GM19467 (cell line): Measurements from ENCODE around the gene ARRB1.
"Not testable (repeated sequence)": the region's sequence is repeated elsewhere in the genome, so short reads cannot be mapped to it uniquely, and the experiment has no call there.

Experiments
- ATAC-seq: cut with Tn5 transposase; IDR thresholded peaks from one replicate; pipeline ENCODE4 v1.9.1; 2021; ENCODE audit warnings: mild to moderate bottlenecking, moderate library complexity; ENCODE audit not compliant: unreplicated experiment

ARRB1 gene

DNA sequence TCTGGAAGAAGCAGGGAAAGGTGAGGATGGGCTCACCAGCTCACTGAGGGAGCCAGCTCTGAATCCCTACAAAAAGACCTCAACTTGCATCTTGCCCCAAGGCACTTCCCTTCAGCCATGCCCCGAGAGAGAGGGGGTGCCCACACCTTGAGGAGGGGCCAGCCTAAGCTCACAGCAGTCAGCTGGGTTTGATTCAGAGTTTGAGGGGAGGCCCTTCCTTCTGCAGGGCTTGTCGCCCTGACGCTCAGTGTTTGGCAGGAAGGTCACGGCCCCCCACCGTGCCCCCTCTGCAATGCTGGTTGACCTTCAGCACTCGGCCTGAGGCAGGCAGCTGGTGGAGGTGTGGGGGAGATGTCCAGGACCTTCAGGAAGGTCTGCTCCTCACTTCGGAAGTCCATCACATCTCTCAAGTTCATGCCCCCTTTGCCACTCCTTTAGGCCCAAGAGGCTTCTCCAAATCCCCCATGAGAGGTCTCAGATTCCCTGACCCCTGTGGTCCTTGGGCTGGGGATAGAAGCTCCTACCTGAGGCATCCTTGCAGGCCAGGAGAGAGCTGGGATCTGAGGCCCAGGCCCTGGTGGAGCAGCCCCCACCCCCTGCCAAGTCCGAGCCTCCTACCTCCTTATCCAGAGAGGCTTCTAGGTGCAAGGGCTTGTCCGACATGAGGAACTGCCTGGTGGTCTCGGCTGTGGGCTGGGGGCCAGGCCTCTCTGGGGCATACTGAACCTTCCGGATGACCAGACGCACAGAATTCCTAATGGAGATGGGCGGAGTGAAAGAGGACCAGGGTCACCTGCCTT, 73.3 kb downstream of the ARRB1 start:
- no peak for ATAC-seq

DNA sequence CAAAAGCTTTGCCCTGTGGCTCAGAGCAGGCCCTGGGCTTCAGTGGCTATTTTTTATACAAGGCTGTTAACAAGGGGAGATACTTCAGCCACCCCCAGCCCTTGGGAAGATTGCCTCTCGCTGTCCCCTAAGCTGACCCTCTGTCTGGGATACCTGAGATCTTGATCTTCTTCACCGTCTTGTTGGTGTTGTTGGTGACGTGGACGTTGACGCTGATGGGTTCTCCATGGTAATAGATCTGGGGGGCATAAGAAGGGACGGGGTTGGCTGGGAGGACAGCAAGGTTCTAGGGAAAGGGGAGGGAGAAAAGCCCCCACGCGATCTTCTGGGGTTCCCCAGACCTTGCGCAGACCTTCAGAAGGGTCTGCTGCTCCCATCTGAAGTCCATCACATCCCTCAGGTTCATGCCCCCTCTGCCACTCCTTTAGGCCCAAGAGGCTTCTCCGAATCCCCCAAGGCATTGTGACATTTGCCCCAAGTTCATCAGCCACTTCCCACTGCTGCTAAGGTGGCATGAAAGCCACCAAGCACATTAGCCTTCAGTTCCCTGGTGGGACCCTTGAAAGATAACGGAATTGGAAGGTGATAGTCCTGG, 74.2 kb downstream of the ARRB1 start:
- no peak for ATAC-seq

DNA sequence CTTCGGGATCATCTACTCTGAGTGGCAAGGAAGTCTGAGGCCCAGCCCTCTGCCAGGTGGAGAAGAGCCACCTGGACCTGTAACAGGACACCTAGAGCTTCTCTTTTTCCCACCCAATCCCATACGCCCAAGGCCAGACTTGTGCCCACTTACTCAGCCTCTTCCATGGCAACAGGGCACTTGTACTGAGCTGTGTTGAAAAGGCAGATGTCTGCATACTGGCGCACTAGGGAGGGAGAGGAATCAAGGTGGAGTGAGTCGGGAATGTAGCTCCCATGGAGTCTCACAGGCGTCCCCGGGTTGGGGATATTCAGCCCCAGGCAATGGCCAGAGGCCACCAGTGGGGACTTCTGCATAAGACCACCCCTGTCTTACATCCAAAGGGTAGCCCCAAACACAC, 74.8 kb downstream of the ARRB1 start:
- no peak for ATAC-seq

GRCh38 chr11:75276186-75276585, 75.3 kb downstream of the ARRB1 start:
- no peak for ATAC-seq

DNA sequence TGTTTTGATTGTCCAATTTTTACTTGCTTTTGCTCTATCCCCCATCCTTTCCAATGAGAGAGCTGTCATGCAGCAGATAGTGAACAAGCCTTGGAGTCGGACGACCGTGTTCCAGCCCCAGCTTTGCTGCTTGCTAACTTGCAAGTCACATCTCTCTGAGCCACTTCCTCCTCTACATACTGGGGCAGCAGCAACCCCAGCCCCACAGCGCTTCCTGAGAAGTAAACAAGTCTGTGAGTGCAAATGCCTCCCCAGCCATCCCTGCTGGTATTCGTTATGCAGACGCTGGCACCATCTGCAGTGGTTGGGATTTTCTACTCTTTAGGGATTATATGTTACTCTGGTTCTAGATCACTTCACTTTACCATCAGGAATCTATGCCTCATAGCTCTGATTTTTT, 75.9 kb downstream of the ARRB1 start:
- ATAC-seq = no peak

DNA sequence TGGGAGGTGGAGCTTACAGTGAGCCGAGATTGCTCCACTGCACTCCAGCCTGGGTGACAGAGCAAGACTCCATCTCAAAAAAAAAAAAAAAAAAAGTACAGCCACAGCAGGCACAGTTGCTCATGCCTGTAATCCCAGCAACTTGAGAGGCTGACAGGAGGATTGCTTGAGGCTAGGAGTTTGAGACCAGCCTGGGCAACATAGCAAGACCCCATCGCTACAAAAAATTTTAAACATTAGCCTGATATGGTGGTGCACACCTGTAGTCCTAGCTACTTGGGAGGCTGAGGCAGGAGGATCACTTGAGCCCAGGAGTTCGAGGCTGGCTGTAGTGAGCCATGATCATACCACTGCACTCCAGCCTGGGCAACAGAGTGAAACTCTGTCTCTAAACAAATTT, 76.7 kb downstream of the ARRB1 start:
- ATAC-seq = not testable (repeated sequence)

GRCh38 chr11:75273411-75274391, 77.8 kb downstream of the ARRB1 start:
- ATAC-seq = no peak

DNA sequence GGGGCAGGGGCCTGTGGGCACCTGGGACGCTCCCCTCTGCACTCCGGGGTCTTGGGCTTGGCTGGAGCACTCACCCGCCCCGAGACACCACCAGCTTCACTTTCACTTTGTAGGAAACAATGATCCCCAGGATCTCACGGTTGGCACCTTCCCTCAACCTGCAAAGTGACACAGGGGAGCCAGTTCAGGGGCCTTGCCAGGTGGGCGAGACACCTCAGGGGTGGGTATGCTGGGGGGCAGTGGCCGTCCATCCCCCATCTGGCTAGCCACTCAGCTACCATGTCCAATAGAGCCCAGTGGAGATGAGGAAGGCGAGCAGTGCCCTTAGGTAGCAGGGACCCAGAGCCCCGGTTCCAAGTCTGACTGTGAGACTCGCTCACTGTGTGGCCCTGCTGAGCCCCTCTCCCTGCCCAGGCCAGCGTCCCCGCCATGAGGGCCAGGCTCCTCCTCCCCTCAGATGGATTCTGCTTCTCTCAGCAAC, 78.6 kb downstream of the ARRB1 start:
- ATAC-seq = no peak

DNA sequence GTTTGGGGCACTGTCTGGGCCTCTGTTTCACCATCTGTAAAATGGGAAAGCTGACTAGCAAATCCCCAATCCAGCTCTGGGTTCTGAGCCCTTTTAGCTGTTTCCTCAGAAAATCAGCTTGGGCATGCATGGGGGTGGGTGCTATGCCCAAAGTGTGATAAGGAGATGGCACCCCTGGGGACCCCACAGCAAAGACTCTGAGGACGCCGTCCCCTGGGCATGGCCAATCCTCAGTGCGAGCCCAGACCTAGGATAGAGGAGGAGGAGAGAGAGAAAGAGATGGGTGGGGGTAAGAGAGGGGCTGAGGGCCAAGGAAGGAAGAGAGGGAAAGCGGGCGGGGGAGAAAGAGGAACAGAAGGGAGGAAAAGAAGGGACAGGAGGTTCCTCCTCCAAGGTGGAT, 79.1 kb downstream of the ARRB1 start:
- ATAC-seq = no peak

DNA sequence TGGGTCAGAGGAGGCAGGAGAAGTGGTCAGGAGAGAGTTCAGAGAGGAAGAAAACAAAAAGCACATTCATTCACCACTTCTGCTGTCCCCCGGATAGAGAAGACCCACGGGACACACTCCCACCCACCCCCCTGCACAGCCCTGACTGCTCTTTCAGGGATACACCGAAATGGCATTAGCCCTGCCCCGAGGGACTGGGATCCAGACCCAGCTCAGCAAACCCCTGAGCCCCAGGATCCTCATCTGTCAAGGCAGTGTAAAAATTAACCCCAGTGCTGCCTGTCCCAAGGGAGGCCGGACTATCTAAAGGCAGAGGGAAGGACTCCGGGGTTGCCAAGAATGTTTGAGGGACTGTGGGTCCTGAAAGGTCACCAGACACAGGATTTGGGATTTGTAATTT, 79.7 kb downstream of the ARRB1 start:
- no peak for ATAC-seq

DNA sequence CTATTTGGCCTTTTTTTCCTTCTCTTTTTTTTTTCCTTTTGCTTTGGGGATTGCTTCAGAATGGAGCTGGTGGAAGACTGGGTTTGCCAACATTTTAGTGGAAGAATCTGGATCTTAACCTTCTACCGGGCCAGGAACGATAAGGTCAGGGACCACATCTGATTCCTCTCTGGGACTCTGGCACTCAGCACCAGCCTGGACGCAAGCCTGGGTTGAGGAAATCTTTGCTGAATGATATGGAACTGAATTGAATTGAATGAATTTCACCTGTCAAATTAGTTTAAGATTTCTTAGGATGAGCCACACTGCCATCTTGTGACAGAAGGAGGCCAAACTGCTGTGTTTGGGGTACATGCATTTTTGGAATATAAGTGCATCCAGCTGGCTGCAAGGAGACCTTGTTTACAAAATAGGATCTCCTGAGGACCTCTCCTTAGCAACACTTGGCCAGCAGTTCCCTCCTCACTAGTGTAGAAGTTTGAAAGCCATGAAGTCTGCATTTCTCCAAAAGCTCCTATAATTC, 80.5 kb downstream of the ARRB1 start:
- no peak for ATAC-seq

DNA sequence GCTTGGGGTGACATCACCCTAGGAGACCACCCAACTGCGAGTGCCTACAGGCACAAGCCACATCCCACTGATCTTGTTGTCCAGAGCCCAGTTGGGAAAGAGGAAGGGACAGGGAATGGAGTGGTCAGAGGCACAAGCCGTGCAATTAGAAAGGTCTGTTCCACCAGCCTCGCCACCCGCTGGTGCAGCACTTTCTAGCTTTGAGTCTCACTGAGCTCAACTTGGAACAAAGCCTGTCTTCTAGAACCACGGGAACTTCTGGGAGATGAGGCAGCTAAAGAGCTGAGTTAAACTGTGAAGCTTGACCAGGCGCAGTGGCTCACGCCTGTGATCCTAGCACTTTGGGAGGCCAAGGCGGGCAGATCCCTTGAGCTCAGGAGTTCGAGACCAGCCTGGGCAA, 81.6 kb downstream of the ARRB1 start:
- no peak for ATAC-seq

GRCh38 chr11:75269367-75269660, 82.1 kb downstream of the ARRB1 start:
- ATAC-seq = no peak

- ATAC-seq = no peak
Observed at GRCh38 chr11:75268626-75269366, 82.7 kb downstream of the ARRB1 start.

DNA sequence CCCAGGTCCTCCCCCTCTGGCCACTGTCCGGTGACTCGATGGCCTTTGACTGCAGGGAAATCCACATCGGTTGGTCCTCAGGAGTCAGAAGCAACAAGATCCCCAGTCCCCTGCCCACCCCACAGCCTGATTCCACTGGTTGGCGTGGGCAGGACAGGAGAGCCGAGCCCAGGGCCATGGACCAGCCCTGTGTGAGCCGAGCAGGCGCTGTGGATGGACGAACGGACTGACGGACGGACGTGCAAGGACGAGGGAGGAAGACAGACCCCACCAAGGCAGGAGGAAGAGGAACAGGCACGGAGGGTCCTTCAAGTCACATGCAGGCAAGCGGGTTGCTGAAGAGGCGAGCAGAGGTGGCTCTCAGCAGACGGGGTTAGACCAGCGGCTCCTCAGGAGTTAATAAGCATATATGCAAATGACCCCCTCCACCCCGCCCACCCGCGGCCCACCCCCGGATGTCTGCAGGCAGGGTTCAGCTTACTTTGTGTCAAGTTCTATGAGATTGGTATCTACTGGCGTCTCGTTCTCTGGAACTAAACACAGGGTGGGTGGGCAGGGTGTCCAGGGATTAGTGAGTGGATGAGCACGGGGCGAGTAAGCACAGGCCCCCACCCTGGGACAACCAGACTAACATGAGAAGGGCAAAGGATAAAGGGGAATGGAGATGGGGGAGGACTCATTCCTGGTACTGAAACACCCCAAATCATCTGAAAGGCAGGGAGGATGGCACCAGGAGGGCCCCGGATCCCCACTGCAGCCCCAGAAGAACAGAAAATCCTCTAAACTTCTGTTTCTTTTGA, 84.1 kb downstream of the ARRB1 start:
- no peak for ATAC-seq

GRCh38 chr11:75265851-75266531, 85.5 kb downstream of the ARRB1 start:
- no peak for ATAC-seq

DNA sequence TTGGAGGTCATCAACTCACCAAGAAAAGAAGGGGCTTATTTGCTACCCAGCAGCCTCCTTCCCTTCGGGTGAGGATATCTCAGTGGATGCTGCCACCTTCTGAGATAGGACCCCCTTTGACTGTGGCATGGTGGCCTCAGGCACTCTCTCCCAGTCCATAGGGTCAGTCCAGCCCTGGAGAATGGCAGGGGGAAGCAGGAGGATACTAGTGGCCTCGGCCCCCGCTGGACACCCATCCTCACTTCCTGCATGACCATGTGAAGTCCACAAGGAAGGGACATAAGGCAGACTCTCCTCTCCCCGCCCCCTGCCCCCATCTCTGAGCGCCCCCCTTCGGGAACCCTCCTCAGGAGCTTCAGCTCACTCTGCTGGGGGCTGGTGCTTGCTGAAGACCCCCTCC, 86.5 kb downstream of the ARRB1 start:
- no peak for ATAC-seq

DNA sequence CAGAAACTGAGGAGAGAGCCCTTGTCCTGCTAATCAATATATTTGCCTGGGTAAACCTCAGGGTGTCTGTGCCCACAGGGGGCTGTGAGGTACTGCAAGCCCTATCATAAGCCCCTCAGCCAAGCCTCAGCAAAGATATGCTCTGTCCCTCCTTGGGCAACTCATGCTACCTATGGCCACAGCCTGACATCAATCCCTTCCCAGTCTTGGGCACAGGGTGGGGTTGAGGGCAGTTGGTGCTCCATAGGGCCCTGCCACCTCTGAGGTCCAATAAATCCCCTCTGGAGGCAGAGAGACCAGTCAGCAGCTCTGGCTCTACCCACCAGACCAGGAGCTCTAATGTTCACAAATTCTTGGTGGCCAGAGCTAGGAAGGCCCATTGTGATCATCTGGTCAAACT, 87.1 kb downstream of the ARRB1 start:
- ATAC-seq = no peak

GRCh38 chr11:75263944-75264349, 87.5 kb downstream of the ARRB1 start:
- no peak for ATAC-seq
